Measurements from ENCODE around the gene CCDC150.
"Not testable (repeated sequence)": the region's sequence is repeated elsewhere in the genome, so short reads cannot be mapped to it uniquely, and the experiment has no call there.

Gene CCDC150

DNA sequence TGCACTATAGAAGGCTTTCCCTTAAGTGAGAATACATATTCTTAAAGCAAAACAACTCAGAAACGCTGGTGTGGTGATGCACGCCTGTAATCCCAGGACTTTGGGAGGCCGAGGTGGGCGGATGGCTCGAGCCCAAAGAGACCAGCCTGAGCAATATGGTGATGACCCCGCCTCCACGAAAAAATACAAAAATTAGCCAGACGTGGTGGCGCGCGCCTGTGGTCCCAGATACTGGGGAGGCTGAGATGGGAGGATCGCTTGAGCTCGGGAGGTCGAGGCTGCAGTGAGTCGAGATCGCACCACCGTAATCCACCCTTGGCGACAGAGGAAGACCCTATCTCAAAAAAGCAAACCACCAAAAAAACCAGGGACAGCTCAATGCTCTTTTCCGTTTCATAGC is 750 bp upstream of the CCDC150 start:
- DNase-seq: no peak

DNA sequence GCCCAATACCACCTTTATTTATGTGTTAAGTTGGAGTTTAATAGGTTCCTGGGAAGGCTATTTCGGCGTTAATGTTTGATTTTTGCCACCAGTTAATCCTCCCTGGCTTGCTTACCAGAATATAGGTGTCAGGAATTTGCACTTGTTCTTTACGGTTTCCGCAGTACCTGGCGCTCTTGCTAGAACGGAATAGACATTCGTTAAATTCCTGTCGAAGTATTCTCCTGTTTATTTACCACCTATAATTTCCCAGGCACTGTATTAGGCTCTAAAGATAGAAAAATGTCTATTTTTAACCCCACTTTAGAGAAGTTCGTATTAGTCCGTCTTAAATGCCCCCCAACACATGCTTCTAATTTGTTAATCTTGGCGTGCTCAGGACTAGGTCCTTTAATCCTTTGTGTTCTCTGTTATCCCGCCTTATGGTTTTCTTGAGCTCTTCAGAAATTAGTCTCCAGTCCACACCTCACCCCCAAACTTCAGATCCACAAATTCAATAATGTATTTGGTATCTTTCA is 575 bp downstream of the CCDC150 start:
- no peak for DNase-seq

DNA sequence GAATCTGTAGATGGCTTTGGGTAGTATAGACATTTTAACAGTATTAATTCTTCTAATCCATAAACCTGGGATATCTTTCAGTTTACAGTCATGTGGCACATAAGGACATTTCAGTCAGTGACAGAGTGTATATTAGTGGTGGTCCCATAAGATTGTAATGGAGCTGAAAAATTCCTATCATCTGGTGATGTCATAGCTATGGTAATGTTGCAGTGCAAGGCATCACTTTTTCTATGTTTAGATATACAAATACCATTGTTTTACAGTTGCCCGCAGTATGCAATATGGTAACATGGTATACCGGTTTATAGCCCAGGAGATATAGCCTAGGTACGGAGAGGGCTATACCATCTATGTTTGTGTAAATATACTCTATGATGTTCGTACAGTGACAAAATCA is 9.7 kb downstream of the CCDC150 start:
- DNase-seq: no peak

DNA sequence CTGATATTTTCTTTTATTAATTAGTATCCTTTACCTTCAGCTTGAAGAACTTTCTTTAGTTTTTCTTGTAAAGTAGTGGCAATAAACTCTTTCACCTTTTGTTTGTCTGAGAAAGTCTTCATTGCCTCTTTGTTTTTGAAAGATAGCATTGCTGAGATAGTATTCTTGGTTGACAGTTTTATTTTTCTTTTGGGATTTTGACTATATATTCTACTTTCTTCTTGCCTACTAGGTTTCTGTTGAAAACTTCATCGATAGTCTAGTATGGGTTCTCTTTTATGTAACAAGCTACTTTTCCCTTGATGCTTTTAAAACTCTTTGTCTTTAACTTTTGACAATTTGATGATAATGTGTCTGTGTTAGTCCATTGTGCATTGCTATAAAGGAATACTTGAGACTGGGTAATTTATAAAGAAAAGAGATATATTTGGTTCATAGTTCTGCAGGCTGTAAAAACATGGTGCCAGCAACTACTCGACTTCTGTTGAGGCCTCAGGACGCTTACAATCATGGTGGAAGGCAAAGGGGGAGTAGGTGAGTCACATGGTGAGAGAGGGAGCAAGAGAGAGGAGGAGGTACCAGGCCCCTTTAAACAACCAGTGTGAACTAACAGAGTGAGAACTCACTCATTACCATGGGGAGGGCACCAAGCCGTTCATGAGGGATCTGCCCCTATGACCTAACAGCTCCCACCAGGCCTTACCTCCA is 12.0 kb downstream of the CCDC150 start:
- no peak for DNase-seq

DNA sequence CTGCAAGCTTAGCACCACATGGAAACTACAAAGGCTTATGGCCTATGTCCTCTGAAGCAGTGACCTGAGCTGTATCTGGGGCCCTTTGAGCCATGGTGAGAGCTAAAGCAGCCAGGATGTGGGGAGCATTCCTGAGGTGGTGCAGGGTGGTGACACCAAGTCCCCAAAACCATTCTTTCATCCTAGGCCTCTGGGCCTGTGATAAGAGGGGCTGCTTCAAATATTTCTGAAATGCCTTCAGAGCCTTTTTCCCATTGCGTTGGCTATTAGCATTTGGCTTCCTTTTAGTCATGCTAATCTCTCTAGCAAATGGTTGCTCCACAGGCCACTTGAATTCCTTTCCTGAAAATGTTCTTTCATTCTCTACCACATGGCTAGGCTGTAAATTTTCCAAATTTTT is 13.4 kb downstream of the CCDC150 start:
- no peak for DNase-seq

DNA sequence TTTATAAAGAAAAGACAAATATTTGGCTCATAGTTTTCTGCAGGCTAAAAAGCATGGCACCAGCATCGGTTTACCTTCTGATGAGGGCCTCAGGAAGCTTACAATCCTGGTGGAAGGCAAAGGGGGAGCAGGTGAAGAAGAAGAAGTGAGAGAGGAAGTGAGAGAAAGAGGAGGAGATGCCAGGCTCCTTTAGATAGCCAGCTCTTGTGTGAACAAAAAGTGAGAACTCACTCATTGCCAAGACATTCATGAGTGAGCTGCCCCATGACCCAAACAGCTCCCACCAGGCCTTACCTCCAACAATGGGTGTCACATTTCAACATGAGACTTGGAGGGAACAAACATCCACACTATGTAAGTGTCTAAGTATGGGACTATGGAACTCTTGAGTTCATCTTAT is 14.3 kb downstream of the CCDC150 start:
- no peak for DNase-seq

DNA sequence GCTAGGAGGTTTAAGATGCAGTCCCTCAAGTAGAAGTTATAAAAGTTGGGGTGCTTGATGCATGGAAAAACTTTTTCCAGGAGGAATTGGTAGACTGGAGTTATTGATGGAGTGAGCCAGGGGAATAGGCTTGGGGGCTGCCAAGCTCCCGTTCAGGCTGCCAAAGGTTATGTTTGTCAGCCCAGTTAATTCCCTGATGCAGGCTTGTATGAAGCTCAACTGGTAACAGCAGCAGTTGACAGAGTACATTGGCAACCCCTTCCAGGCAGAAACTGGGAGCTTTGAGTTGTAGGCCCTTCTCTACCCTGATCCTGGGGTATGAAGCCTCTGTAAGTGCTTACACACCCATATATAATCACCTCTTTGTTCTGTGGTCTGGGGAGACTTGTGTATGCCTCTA is 16.2 kb downstream of the CCDC150 start:
- no peak for DNase-seq

DNA sequence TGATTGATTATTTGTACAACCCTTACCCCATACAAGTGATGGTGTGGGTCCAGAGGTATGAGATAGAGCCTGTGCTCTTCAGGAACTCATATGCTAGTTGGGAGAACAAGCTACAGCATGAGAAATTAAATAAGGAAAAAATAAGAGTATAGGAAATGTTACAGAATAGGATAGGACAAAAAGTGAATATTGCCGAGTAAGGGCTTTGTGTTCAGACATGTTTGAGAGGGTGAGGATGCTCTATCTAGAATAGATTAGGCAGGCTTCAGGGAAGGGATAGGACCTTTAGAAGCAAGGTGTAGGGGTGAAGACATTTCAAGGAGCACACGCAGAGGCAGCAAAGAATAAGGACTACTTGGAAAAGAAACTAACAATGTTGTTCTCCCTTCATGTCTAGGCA is 17.8 kb downstream of the CCDC150 start:
- DNase-seq: no peak

DNA sequence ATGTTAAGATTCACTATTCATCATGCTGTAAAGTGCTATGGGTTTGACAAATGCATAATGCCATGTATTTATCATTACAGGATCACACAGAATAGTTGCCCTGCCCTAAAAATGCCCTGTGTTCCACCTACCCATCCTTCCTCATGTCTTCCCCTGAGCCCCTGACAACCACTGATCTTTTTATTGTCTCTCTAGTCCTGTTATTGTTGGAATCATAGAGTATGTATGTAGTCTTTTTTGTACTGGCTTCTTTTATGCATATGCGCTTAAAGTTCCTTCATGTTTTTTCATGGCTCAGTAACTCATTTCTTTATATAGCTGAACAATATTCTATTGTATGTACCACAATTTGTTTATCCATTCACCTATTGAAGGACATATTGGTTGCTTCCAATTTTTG is 20.3 kb downstream of the CCDC150 start:
- DNase-seq: no peak

DNA sequence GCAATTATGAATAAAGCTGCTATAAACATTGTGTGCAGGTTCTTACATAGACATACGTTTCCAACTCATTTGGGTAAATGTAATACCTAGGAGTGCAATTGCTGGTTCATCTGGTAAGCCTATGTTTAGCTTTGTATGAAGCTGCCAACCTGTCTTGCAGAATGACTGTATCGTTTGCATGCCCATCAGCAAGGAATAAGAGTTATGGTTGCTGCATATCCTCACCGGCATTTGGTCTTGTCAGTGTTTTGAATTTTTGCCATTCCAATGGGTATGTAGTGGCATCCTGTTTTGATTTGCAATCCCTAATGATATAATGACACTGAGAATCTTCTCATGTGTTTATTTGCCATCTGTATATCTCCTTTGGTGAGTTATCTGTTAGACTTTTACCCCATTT is 20.7 kb downstream of the CCDC150 start:
- no peak for DNase-seq

DNA sequence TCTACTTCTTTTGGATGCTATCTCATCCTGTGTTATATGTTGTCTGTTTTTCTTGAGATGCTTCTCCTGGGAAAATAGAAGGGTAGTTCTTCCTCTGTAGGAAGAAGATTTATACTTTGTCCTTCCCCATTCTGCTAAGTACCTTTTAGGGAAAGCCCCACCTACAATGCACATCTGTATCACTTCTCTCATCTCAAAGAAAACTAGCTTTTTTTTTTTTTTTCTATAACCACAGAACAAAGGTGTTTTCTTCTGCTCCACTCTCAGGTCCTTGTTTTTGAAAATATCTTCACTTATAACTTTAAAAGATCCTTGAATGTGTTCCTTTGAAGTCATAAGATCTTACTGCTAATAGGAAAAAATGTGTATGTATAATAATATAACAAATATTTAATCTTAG is 30.8 kb downstream of the CCDC150 start:
- no peak for DNase-seq

DNA sequence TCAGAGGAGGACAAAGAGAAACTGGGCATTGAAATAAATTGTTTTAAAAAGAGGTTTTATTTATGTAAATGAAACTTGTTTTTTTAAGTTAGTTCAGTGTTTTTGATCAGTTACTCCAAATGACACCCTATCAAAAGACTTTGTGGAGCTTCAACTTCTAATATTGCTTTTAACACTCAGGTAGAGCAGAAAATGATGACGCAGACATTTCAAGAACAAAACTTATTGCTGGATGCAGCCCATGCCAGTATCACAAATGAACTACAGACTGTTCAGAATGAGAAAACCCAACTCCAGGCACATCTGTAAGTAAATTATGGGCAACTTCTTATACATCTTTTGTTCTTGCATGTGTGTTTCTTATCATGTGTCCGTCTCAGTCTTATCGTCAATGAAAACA is 36.4 kb downstream of the CCDC150 start:
- DNase-seq: no peak

DNA sequence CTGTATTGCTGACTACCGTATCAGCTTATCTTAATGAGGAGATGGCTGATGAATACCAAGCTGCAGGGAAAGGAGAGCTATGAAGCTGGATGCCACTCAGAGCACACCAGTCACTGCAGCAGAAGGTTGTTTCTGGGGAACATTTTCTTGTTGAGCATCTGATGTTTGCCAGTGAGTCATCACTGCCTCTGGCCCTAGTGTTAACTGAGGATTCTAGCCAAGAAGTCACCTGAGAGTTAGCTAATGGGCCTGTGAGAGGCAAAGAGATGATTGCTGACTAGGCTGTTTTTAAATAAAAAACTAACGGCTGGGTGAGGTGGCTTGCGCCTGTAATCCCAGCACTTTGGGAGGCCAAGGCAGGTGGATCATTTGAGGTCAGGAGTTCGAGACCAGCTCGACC is 37.9 kb downstream of the CCDC150 start:
- no peak for DNase-seq

DNA sequence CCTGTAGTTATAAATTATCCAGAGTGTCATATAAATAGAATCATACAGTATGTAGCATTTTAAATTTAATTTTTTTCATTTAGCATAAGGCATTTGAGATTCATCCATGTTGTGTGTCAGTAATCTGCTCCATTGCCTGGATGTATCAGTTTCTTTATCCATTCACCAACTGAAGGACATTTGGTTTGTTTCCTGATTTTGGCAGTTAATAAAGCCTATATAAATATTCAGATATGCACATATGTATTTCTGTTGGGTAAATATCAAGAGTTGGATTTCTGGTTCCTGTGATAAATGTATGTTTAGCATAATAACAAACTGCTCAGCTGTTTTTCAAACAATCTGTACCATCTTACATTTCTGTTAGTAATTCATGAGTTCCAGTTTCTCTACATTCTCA is 39.9 kb downstream of the CCDC150 start:
- no peak for DNase-seq

DNA sequence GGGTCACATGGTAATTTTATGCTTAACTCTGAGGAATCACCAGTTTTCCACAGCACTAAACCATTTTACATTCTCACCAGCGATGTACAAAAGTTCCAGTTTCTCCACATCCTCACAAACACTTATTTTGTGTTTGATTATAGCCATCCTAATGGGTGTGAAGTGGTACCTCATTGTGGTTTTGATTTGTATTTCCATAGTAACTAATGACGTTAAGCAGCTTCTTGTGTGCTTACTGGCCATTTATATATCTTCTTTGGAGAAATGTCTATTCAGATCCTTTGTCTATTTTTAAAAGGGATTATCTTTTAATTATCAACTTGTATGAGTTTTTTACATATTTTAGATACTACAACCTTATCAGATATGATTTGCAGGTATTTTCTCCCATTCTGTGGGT is 42.0 kb downstream of the CCDC150 start:
- DNase-seq: no peak

DNA sequence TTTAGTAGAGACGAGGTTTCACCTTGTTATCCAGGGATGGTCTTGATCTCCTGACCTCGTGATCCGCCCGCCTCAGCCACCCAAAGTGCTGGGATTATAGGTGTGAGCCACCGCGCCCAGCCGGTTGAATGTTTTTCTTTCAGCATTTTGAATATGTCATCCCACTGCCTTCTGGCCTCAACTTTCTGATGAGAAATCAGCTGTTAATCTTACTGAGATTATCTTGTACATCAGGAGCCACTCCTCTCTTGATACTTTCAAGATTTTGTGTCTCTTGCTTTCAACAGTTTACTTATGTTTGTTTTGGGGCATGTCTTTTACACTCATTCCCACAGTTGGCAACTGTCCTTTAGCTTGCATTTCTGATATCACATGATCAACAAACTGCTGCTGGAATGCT is 46.3 kb downstream of the CCDC150 start:
- no peak for DNase-seq

DNA sequence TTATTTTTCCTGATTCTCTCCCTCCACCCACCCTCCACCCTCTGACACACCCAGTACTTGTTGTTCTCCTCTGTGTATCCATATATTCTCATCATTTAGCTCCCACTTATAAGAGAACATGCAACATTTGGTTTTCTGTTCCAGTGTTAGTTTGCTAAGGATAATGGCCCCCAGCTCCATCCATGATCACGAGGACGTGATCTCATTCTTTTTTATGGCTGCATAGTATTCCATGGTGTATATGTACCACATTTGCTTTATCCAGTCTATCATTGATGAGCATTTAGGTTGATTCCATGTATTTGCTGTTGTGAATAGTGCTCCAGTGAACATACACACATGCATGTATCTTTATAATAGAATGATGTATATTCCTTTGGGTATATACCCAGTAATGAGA is 47.2 kb downstream of the CCDC150 start:
- not testable (repeated sequence) for DNase-seq

DNA sequence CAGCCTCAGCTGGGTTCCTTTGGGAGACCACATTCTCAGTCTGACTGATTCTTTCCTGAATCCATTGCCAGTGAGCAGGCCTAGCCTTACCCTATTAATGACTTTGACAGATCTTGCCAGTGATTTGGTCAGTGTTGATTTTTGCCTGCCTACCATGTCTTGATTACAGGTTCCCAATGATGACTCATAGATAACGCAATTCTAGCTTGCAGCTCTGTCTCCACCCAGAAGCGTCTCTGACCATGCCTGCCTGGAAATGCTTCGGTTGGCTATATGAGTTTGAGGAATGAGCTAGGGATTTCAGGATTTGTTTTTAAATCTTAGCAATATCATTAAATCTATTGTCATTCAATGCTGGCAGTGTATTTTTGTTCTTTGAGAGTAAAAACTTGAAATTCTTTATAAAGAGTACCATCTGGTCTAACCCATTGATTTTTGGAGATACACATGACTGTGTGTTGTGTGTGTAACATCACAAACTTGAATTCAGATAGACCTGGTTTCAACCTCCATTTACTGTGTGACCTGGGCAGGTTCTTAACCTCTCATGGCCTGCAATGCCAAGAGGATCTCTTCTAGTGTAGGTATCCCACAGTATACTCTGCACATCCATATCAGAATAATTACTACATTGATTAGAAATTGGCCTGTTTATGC is 57.0 kb downstream of the CCDC150 start:
- DNase-seq: no peak

DNA sequence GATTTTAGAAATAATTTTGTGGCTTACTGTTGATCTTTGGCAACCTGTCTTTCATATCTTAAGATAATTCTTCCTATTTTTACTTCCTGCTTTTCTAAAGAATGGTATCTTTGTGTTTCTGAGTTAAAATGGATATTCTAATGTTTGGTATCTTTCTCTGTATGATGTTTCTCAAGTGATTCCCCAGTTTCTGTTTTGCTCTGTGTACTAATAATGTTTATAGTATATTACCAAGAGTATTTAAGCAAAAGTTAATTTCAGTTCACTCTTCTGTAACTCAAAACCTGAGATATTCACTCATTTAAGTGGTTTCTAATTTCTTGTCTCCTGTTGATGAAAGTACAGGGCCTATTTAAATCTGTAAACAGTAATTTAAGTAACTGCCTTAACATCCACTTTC is 58.3 kb downstream of the CCDC150 start:
- DNase-seq: no peak

DNA sequence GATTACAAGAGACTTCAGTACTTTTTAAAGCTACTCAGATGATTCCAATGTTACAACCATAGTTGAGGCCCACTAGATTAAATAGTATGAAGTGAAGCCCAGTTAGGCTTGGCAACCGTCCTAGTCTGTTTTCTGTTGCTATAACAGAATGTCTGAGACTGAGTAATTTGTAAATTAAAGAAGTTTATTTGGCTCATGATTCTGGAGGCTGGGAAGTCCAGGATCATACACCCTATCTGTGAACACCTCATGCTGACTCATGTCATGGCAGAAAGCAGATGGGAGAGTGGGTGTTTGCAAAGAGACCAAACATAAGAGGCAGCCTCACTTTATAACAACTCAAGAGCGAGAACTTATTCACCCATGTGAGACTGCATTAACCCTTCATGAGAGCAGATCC is 63.1 kb downstream of the CCDC150 start:
- no peak for DNase-seq

DNA sequence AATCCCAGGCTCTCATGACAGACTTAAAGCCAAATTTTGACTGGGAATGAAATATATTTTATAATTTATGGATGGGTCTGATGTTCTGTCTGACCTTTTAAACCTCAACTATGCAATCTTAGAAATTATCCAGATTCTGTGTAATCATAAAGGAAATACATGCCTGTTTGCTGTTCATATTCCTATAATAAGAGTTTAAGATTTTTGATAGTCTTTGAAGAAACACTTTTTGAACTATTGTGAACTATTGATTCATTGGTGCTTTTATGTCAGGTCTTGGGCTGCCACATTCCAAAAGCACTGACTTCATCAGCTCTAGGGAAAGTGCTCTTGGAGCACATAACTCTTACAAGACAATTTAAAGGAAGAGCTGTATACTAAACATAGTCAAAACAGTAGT is 64.2 kb downstream of the CCDC150 start:
- no peak for DNase-seq

DNA sequence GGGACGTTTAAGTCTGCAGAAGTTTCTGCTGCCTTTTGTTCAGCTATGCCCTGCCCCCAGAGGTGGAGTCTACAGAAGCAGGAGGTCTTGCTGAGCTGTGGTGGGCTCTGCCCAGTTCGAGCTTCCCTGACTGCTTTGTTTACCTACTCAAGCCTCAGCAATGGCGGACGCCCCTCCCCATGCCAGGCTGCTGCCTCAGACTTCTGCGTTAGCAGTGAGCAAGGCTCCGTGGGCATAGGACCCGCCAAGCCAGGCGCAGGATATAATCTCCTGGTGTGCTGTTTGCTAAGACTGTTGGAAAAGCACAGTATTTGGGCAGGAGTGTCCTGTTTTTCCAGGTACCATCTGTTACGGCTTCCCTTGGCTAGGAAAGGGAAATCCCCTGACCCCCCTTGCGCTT is 70.5 kb downstream of the CCDC150 start:
- not testable (repeated sequence) for DNase-seq

DNA sequence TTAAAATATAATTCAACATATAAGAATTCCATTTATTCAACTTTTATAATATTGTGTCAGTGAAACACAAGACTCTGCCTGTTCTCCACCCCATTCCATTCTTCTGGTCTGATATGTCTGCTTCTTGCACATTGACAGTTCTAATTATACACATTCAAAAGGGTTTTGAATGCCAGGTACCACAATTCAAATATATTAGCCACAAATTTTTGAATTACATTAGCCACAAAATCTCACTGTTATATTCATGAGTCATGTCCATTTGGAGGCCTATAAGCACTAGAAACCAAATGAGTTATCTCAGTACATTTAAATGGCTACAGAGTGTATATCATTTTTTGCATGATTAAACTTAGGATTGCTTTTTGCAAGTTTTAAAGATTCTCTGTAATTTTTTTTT is 72.1 kb downstream of the CCDC150 start:
- no peak for DNase-seq

DNA sequence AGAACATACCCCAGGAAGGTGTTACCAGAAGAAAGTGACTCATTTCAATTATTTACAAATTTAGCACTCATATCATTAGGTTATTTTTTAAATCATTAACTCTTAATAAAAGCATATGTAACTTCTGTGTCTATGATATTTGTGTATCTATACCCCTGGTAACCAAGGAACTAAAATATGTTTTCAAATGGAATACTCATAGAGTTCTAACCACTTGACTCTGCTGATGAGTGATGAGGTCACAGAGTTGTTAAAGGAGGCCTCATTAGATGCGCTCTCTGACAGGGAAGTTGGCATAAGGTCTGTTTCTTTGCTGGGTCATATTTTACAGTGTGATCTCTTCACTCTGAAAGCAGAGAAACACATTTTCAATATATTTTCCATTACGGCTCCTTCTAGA is 73.4 kb downstream of the CCDC150 start:
- DNase-seq: no peak

Data from stimulated activated CD4-positive, alpha-beta T cell treated with anti-CD3 and anti-CD28 coated beads, Interleukin-12 subunit alpha, Interleukin-12 subunit beta, amount 100 ng/mL, for 4 hours (primary cell).